HepG2 (cell line): Measurements from ENCODE around the gene HPCAL1. TPM values are rescaled to one million over a fixed set of nuclear protein-coding genes. Genes with fewer than 3 reads are reported as not detected.

ENCODE experiments used
- ATAC-seq: fragments of 200-7000 bp; cut with Tn5 transposase; 3 replicates; pipeline ENCODE4 v1.9.1; 2020; ENCODE audit warnings: mild to moderate bottlenecking, moderate library complexity
- BruUV-seq: library from RNA; stranded (reverse); fragments of 400-500 nt; replicated peaks from 2 replicates; lab custom pipeline; 2021; lab: Mats Ljungman, UMichigan
- CTCF ChIA-PET: fragments of 300-600 bp; formaldehyde crosslinking; extraction: SDS; loops from one replicate; lab custom pipeline; 2021; ENCODE audit warnings: low total read pairs, inconsistent platforms, low intra/inter-chr PET ratio; lab: Yijun Ruan, JAX
- POLR2A ChIA-PET: fragments of 350-600 bp; sonication (Branson Sonifier 250); formaldehyde crosslinking; loops from one replicate; lab custom pipeline; 2020; ENCODE audit warnings: antibody characterized with exemption, inconsistent platforms; lab: Yijun Ruan, JAX
- DNase-seq: peaks from one replicate; pipeline ENCODE4 v3.0.0-alpha.2; 2015; ENCODE audit warnings: low spot score
- FAIRE-seq: peaks from 3 replicates; lab custom pipeline; 2011; peaks lifted over from hg19 to GRCh38; lab: Jason Lieb, UNC
- H2AFZ ChIP-seq: one replicate; pipeline ENCODE4 v1.6.1; 2011; ENCODE audit warnings: low read length, inconsistent platforms
- H3K27ac ChIP-seq: fragments of 300-600 bp; 3 replicates; pipeline ENCODE4 v1.8.0; 2011; ENCODE audit warnings: mixed run types, mild to moderate bottlenecking, mixed read lengths, low read length, inconsistent platforms; ENCODE audit not compliant: insufficient read depth; ENCODE audit errors: extremely low read length
- H3K27me3 ChIP-seq, 2 experiments: fragments of 200-600 bp in 1 of 2; 2 replicates in 1 of 2; 3 replicates in 1 of 2; pipeline versions ENCODE4 v1.6.0 to v1.8.0; 2011; ENCODE audit warnings: low read length in 2 of 2, mild to moderate bottlenecking in 2 of 2, moderate library complexity in 2 of 2, inconsistent platforms in 1 of 2; ENCODE audit not compliant: insufficient read depth in 2 of 2, control insufficient read depth in 1 of 2
- H3K36me3 ChIP-seq, 2 experiments: fragments of 200-600 bp in 1 of 2; replicated peaks in 1 of 2; 2 replicates in 1 of 2; 3 replicates in 1 of 2; pipeline versions ENCODE4 v1.5.1 to v1.8.0; 2011; ENCODE audit warnings: low read length in 2 of 2, inconsistent platforms in 1 of 2; ENCODE audit not compliant: insufficient read depth in 2 of 2, control insufficient read depth in 1 of 2
- H3K4me1 ChIP-seq: 2 replicates; pipeline ENCODE4 v1.5.1; 2012; ENCODE audit warnings: low read length, inconsistent platforms; ENCODE audit not compliant: insufficient read depth
- H3K4me2 ChIP-seq: 2 replicates; pipeline ENCODE4 v1.6.0; 2011; ENCODE audit warnings: low read depth, low read length, inconsistent platforms
- H3K4me3 ChIP-seq, 3 experiments: fragments of 200-600 bp in 1 of 3; sonication (generic), shearing (Covaris generic) in 1 of 3; replicated peaks in 1 of 3; 2 replicates each; pipeline ENCODE4 v1.5.1; 2011 to 2016; ENCODE audit warnings: low read length in 3 of 3, inconsistent platforms in 2 of 3, low read depth in 2 of 3, mild to moderate bottlenecking in 2 of 3, control low read depth in 1 of 3, mixed read lengths in 1 of 3; ENCODE audit not compliant: insufficient read depth in 1 of 3
- H3K79me2 ChIP-seq: one replicate; pipeline ENCODE4 v1.6.1; 2011; ENCODE audit warnings: low read length, inconsistent platforms; ENCODE audit not compliant: insufficient read depth
- H3K9ac ChIP-seq: 2 replicates; pipeline ENCODE4 v1.6.0; 2011; ENCODE audit warnings: mild to moderate bottlenecking, low read depth, low read length, inconsistent platforms; ENCODE audit not compliant: insufficient read depth
- H3K9me3 ChIP-seq: 2 replicates; pipeline ENCODE4 v1.5.1; 2012; ENCODE audit warnings: mild to moderate bottlenecking, low read length
- H4K20me1 ChIP-seq: 2 replicates; pipeline ENCODE4 v1.6.0; 2011; ENCODE audit warnings: inconsistent platforms, mild to moderate bottlenecking, low read length, moderate library complexity; ENCODE audit not compliant: insufficient read depth
- ETV6 ChIP-seq: sonication (generic); formaldehyde crosslinking; conservative IDR thresholded peaks from 2 replicates; pipeline ENCODE4 v1.4.0; 2020; ENCODE audit warnings: missing genetic modification reagents
- FIP1L1 ChIP-seq: fragments of 200-400 bp; formaldehyde crosslinking; IDR thresholded peaks from 2 replicates; pipeline ENCODE4 v1.6.1; 2018; ENCODE audit warnings: low read depth, mild to moderate bottlenecking, low read length, moderate library complexity, borderline replicate concordance; ENCODE audit not compliant: insufficient read depth
- FOXA1 ChIP-seq, 2 experiments: fragments of 450-650 bp in 1 of 2; sonication (generic) in 1 of 2; formaldehyde crosslinking in 1 of 2; IDR thresholded peaks; 2 replicates each; pipeline versions ENCODE4 v1.4.0 to v1.6.1; 2016 to 2020; ENCODE audit warnings: missing genetic modification reagents in 1 of 2
- HOMEZ ChIP-seq: IDR thresholded peaks from 2 replicates; pipeline ENCODE4 v1.6.1; 2016; ENCODE audit warnings: low read depth
- RELA ChIP-seq: sonication (generic); formaldehyde crosslinking; IDR thresholded peaks from 2 replicates; pipeline ENCODE4 v1.4.0; 2020; ENCODE audit warnings: missing genetic modification reagents
- SAP130 ChIP-seq: IDR thresholded peaks from 2 replicates; pipeline ENCODE4 v1.6.1; 2016; ENCODE audit warnings: low read depth
- SKI ChIP-seq: fragments of 450-650 bp; IDR thresholded peaks from one replicate; pipeline ENCODE4 v1.6.1; 2018; ENCODE audit warnings: mild to moderate bottlenecking; ENCODE audit not compliant: partially characterized antibody
- TAF1 ChIP-seq: sonication (generic); formaldehyde crosslinking; IDR thresholded peaks from 2 replicates; pipeline ENCODE4 v1.4.0; 2020; ENCODE audit warnings: missing genetic modification reagents
- TSC22D2 ChIP-seq: sonication (generic); formaldehyde crosslinking; IDR thresholded peaks from 2 replicates; pipeline ENCODE4 v1.5.1; 2020; ENCODE audit warnings: missing genetic modification reagents, mild to moderate bottlenecking, borderline replicate concordance
- ZC3H4 ChIP-seq: sonication (generic); formaldehyde crosslinking; IDR thresholded peaks from 2 replicates; pipeline ENCODE4 v1.4.0; 2020; ENCODE audit warnings: missing genetic modification reagents, borderline replicate concordance
- ZNF121 ChIP-seq: sonication (generic); formaldehyde crosslinking; IDR thresholded peaks from 2 replicates; pipeline ENCODE4 v1.5.0; 2020; ENCODE audit warnings: mild to moderate bottlenecking, missing genetic modification reagents
- ZNF225 ChIP-seq: sonication (generic); formaldehyde crosslinking; IDR thresholded peaks from 2 replicates; pipeline ENCODE4 v1.4.0; 2020; ENCODE audit warnings: mild to moderate bottlenecking, missing genetic modification reagents
- ZNF282 ChIP-seq: fragments of 450-650 bp; IDR thresholded peaks from 2 replicates; pipeline ENCODE4 v1.6.1; 2018; ENCODE audit not compliant: partially characterized antibody
- ZNF460 ChIP-seq: sonication (generic); formaldehyde crosslinking; IDR thresholded peaks from 2 replicates; pipeline ENCODE4 v1.5.1; 2020; ENCODE audit warnings: missing genetic modification reagents, mild to moderate bottlenecking, borderline replicate concordance
- ZNF589 ChIP-seq: sonication (generic); formaldehyde crosslinking; conservative IDR thresholded peaks from 2 replicates; pipeline ENCODE4 v1.8.0; 2022; ENCODE audit warnings: mild to moderate bottlenecking, moderate library complexity, missing genetic modification reagents
- ZNF75D ChIP-seq: sonication (generic); formaldehyde crosslinking; IDR thresholded peaks from 2 replicates; pipeline ENCODE4 v1.8.1; 2023; ENCODE audit warnings: missing genetic modification reagents, mild to moderate bottlenecking, borderline replicate concordance
- ZNF83 ChIP-seq: sonication (generic); formaldehyde crosslinking; IDR thresholded peaks from 2 replicates; pipeline ENCODE4 v1.4.0; 2020; ENCODE audit warnings: missing genetic modification reagents, mild to moderate bottlenecking, borderline replicate concordance
- WGBS: methylation state at CpG from one replicate; pipeline ENCODE4 v1.1.6; 2017; ENCODE audit warnings: low lambda C conversion rate; 5-methylcytosine and 5-hydroxymethylcytosine counted together
- in situ Hi-C: cut with HindIII; loops from 2 replicates; pipeline ENCODE4 v1.10.0; 2017; ENCODE audit warnings: low pct_unique_long_range_greater_than_20kb; ENCODE audit not compliant: extremely low pct_ligation_motif_present
- intact Hi-C: fragments of 100-400 bp; cut with micrococcal nuclease; formaldehyde crosslinking; loops from one replicate; pipeline ENCODE4 v1.10.0; 2022; ENCODE audit not compliant: unreplicated experiment
- polyA plus RNA-seq, 8 experiments: library from polyadenylated mRNA; depleted of rRNA in 3 of 8; stranded (reverse) in 7 of 8; unstranded in 1 of 8; fragments of >200 nt; fragmentation: Illumina TruSeq in 4 of 8; extraction: Trizol in 4 of 8; gene quantifications; 2 replicates each; pipeline versions ENCODE4 v1.2.1 to v1.2.3, GENCODE V29; 2011 to 2016; ENCODE audit warnings: low read depth in 4 of 8, missing spikeins in 1 of 8, mixed read lengths in 1 of 8; ENCODE audit not compliant: insufficient read depth in 1 of 8
- total RNA-seq, 5 experiments: library from RNA; depleted of rRNA; stranded (reverse); fragments of >200 nt; fragmentation: Illumina TruSeq; extraction: Trizol; gene quantifications; 2 replicates each; pipeline ENCODE4 v1.2.3, GENCODE V29; 2016; ENCODE audit warnings: low read depth in 1 of 5
- TF ChIP-seq, protein P1 (sequence below): sonication (generic); formaldehyde crosslinking; IDR thresholded peaks from 2 replicates; pipeline ENCODE4 v1.9.0; 2021; ENCODE audit warnings: missing genetic modification reagents, mild to moderate bottlenecking, borderline replicate concordance
- TF ChIP-seq, protein P2 (sequence below): sonication (generic); formaldehyde crosslinking; IDR thresholded peaks from 2 replicates; pipeline ENCODE4 v1.4.0; 2020; ENCODE audit warnings: mild to moderate bottlenecking, missing genetic modification reagents, borderline replicate concordance

Gene HPCAL1
- total and polyA plus RNA-seq, 2 of the 13 experiments (the other 11 are each of a cell fraction or from before 2014, with no cell fraction given): 29.5 to 29.9 TPM

GRCh38 chr2:10424051-10424450, 121.3 kb downstream of the HPCAL1 start:
- in situ Hi-C loops (no loop called here), intact Hi-C loops (no loop called here)
- no peak overlapping the region for H3K4me2 ChIP-seq
- no peak for DNase-seq
- TF ChIP-seq ZC3H4 (CRISPR knock-in tag): no peak
- no peak for TF ChIP-seq TSC22D2
- TF ChIP-seq, protein P1, sequence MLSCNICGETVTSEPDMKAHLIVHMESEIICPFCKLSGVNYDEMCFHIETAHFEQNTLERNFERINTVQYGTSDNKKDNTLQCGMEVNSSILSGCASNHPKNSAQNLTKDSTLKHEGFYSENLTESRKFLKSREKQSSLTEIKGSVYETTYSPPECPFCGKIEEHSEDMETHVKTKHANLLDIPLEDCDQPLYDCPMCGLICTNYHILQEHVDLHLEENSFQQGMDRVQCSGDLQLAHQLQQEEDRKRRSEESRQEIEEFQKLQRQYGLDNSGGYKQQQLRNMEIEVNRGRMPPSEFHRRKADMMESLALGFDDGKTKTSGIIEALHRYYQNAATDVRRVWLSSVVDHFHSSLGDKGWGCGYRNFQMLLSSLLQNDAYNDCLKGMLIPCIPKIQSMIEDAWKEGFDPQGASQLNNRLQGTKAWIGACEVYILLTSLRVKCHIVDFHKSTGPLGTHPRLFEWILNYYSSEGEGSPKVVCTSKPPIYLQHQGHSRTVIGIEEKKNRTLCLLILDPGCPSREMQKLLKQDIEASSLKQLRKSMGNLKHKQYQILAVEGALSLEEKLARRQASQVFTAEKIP (CRISPR knock-in tag): no peak
- TF ChIP-seq SKI: no peak
- TF ChIP-seq FOXA1 (IDR thresholded peaks at IDR 0.05): no peak
- no peak for TF ChIP-seq FOXA1 (CRISPR knock-in tag; IDR thresholded peaks at IDR 0.05)
- no peak for TF ChIP-seq SAP130
- no peak for TF ChIP-seq HOMEZ (CRISPR knock-in tag)
- TF ChIP-seq ETV6 (CRISPR knock-in tag): no peak
- TF ChIP-seq RELA (CRISPR knock-in tag): no peak
- no peak for TF ChIP-seq ZNF121 (CRISPR knock-in tag)
- TF ChIP-seq TAF1: no peak
- no peak for TF ChIP-seq ZNF282
- no peak for TF ChIP-seq ZNF460 (CRISPR knock-in tag)
- TF ChIP-seq FIP1L1: no peak
- TF ChIP-seq ZNF225 (CRISPR knock-in tag): no peak
- no peak for TF ChIP-seq ZNF83 (CRISPR knock-in tag)
- TF ChIP-seq, protein P2, sequence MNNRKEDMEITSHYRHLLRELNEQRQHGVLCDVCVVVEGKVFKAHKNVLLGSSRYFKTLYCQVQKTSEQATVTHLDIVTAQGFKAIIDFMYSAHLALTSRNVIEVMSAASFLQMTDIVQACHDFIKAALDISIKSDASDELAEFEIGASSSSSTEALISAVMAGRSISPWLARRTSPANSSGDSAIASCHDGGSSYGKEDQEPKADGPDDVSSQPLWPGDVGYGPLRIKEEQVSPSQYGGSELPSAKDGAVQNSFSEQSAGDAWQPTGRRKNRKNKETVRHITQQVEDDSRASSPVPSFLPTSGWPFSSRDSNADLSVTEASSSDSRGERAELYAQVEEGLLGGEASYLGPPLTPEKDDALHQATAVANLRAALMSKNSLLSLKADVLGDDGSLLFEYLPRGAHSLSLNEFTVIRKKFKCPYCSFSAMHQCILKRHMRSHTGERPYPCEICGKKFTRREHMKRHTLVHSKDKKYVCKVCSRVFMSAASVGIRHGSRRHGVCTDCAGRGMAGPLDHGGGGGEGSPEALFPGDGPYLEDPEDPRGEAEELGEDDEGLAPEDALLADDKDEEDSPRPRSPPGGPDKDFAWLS (CRISPR knock-in tag): no peak
- TF ChIP-seq ZNF589 (CRISPR knock-in tag): no peak
- no peak for TF ChIP-seq ZNF75D (CRISPR knock-in tag)
- WGBS: 95% methylated on average over 11 of the region's 11 CpGs
- H3K79me2 ChIP-seq: no peaks in the 10 kb centered on the region
- H3K27ac ChIP-seq: no peak overlapping the region
- no peaks in the 10 kb centered on the region for H4K20me1 ChIP-seq
- H3K27me3 ChIP-seq: no peaks in the 10 kb centered on the region
- no TSS peak for BruUV-seq
- H3K9ac ChIP-seq: no peak overlapping the region
- no peak overlapping the region for H2AFZ ChIP-seq
- no peak overlapping the region for H3K4me3 ChIP-seq
- ChIA-PET POLR2A (no interaction called here), CTCF (no interaction called here)
- H3K36me3 ChIP-seq: peaks cover 17 to 36% of the 10 kb centered on the region in 2 experiments; a peak in 4 of 5 replicates
- H3K4me1 ChIP-seq: no peaks in the 10 kb centered on the region
- no peak for ATAC-seq
- no peak for FAIRE-seq
- H3K9me3 ChIP-seq: no peaks in the 10 kb centered on the region
